ENCODE measurements around the gene SPOCK1. TPM values are rescaled to one million over a fixed set of nuclear protein-coding genes. Genes with fewer than 3 reads are reported as not detected.

SPOCK1 gene
- total and polyA plus RNA-seq, 3 donors from 2014 or later = 63.8 to 111 (median 101) TPM

- 80 to 89% methylated on average over 6 of the region's 6 CpGs for WGBS, 2 donors
- no peak overlapping the region for H3K27ac ChIP-seq
- TF ChIP-seq POLR2A (IDR thresholded peaks at IDR 0.05) = no peak
- TF ChIP-seq, protein P1, sequence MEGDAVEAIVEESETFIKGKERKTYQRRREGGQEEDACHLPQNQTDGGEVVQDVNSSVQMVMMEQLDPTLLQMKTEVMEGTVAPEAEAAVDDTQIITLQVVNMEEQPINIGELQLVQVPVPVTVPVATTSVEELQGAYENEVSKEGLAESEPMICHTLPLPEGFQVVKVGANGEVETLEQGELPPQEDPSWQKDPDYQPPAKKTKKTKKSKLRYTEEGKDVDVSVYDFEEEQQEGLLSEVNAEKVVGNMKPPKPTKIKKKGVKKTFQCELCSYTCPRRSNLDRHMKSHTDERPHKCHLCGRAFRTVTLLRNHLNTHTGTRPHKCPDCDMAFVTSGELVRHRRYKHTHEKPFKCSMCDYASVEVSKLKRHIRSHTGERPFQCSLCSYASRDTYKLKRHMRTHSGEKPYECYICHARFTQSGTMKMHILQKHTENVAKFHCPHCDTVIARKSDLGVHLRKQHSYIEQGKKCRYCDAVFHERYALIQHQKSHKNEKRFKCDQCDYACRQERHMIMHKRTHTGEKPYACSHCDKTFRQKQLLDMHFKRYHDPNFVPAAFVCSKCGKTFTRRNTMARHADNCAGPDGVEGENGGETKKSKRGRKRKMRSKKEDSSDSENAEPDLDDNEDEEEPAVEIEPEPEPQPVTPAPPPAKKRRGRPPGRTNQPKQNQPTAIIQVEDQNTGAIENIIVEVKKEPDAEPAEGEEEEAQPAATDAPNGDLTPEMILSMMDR (IDR thresholded peaks at IDR 0.05) = no peak
- H3K27me3 ChIP-seq = no peaks in the 10 kb centered on the region
- intact Hi-C loops (cut with DNase I; ENCODE audit: low total_unique reads) = no loop called here
- no peak for DNase-seq
- no peaks in the 10 kb centered on the region for H3K4me1 ChIP-seq
- H3K9me3 ChIP-seq = no peaks in the 10 kb centered on the region
- no peaks in the 10 kb centered on the region for H3K36me3 ChIP-seq (ENCODE audit: low read depth, missing control alignments)
- H3K4me3 ChIP-seq = no peak overlapping the region
These were observed 219.4 kb downstream of the SPOCK1 start for GRCh38 chr5:137279521-137280231.

- WGBS, 2 donors = 92% methylated on average over 5 of the region's 5 CpGs
- Histone ChIP-seq H3K27me3 (no peaks in the 10 kb centered on the region), H3K9me3 (no peaks in the 10 kb centered on the region), H3K36me3 (ENCODE audit: low read depth, missing control alignments) (no peaks in the 10 kb centered on the region), H3K4me3 (no peak overlapping the region), H3K27ac (no peak overlapping the region), H3K4me1 (no peaks in the 10 kb centered on the region)
- TF ChIP-seq POLR2A (IDR thresholded peaks at IDR 0.05) = no peak
- TF ChIP-seq, protein P1 (IDR thresholded peaks at IDR 0.05) = no peak
- intact Hi-C loops (cut with DNase I; ENCODE audit: low total_unique reads) = no loop called here
- no peak for DNase-seq
These were observed 220.7 kb downstream of the SPOCK1 start for GRCh38 chr5:137278476-137278875.

DNA sequence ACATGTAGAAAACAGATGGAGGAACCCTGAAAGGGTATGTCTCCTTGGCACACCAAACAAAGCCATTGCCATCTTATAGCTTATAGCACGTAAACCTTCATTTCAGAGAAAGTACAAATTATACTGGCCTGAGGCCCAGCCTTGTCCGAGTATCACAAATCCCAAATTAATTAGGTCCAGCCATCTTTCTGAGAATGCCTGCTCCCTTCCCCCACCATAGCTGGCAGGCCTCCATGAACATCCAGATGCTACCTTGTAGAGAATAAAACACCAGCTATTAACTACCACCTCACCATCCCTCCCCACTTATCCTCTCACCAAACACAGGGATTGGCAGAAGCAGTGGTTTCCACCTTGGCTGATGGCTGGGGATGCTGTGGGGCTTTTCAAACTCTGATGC, 224.0 kb downstream of the SPOCK1 start:
- 82 to 91% methylated on average over 2 of the region's 2 CpGs for WGBS, 2 donors
- intact Hi-C loops (cut with DNase I; ENCODE audit: low total_unique reads) = no loop called here
- H3K9me3 ChIP-seq = no peaks in the 10 kb centered on the region
- no peaks in the 10 kb centered on the region for H3K27me3 ChIP-seq
- H3K4me3 ChIP-seq = no peak overlapping the region
- H3K4me1 ChIP-seq = no peaks in the 10 kb centered on the region
- DNase-seq = no peak
- H3K36me3 ChIP-seq (ENCODE audit: low read depth, missing control alignments) = no peaks in the 10 kb centered on the region
- TF ChIP-seq, protein P1 (IDR thresholded peaks at IDR 0.05) = no peak
- TF ChIP-seq POLR2A (IDR thresholded peaks at IDR 0.05) = no peak
- no peak overlapping the region for H3K27ac ChIP-seq

GRCh38 chr5:137273511-137273910, 225.6 kb downstream of the SPOCK1 start:
- Histone ChIP-seq H3K27ac (no peak overlapping the region), H3K27me3 (no peaks in the 10 kb centered on the region), H3K4me1 (no peaks in the 10 kb centered on the region), H3K36me3 (ENCODE audit: low read depth, missing control alignments) (no peaks in the 10 kb centered on the region), H3K4me3 (no peak overlapping the region), H3K9me3 (no peaks in the 10 kb centered on the region)
- intact Hi-C loops (cut with DNase I; ENCODE audit: low total_unique reads) = no loop called here
- 92 to 95% methylated on average over 1 of the region's 1 CpG for WGBS, 2 donors
- DNase-seq = no peak
- TF ChIP-seq POLR2A (IDR thresholded peaks at IDR 0.05) = no peak
- TF ChIP-seq, protein P1 (IDR thresholded peaks at IDR 0.05) = no peak

DNA sequence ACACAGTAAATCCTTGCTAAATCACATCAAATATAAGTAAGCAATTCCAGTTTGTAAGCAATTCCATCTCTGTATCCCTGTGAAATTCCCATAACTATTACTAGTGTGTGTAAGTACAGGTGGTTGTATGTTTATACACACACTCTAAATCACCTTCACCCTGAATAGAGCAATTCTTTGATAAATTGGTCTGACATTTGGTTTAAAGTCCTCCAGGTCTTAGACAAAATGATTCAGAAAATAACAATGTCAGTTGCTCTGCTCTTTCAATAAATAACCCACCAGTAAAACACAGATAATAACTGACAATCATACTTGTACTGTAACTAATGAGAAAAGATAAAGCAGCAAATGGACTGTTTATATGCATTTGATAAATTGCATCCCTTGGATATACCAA, 226.3 kb downstream of the SPOCK1 start:
- no peaks in the 10 kb centered on the region for H3K9me3 ChIP-seq
- intact Hi-C loops (cut with DNase I; ENCODE audit: low total_unique reads) = no loop called here
- no peak overlapping the region for H3K4me3 ChIP-seq
- TF ChIP-seq, protein P1 (IDR thresholded peaks at IDR 0.05) = no peak
- TF ChIP-seq POLR2A (IDR thresholded peaks at IDR 0.05) = no peak
- H3K27ac ChIP-seq = no peak overlapping the region
- H3K36me3 ChIP-seq (ENCODE audit: low read depth, missing control alignments) = no peaks in the 10 kb centered on the region
- H3K27me3 ChIP-seq = no peaks in the 10 kb centered on the region
- H3K4me1 ChIP-seq = no peaks in the 10 kb centered on the region
- no peak for DNase-seq
